BLaER1 (cell line): ENCODE results near the gene XRCC1.
"Not testable (repeated sequence)": the region's sequence is repeated elsewhere in the genome, so short reads cannot be mapped to it uniquely, and the experiment has no call there.

ENCODE experiments used
- H3K27ac ChIP-seq: shearing (Covaris generic); formaldehyde crosslinking; 2 replicates; pipeline ENCODE4 v1.8.1; 2022
- H3K27me3 ChIP-seq: shearing (Covaris generic); formaldehyde crosslinking; 2 replicates; pipeline ENCODE4 v1.8.1; 2022
- H3K36me3 ChIP-seq: shearing (Covaris generic); formaldehyde crosslinking; 2 replicates; pipeline ENCODE4 v1.8.1; 2022
- H3K4me1 ChIP-seq: shearing (Covaris generic); formaldehyde crosslinking; 2 replicates; pipeline ENCODE4 v1.8.1; 2022
- H3K4me2 ChIP-seq: shearing (Covaris generic); formaldehyde crosslinking; 2 replicates; pipeline ENCODE4 v1.8.1; 2022
- H3K4me3 ChIP-seq: shearing (Covaris generic); formaldehyde crosslinking; 2 replicates; pipeline ENCODE4 v1.8.1; 2022
- H3K9ac ChIP-seq: shearing (Covaris generic); formaldehyde crosslinking; 2 replicates; pipeline ENCODE4 v1.8.1; 2022
- H3K9me3 ChIP-seq: shearing (Covaris generic); formaldehyde crosslinking; 2 replicates; pipeline ENCODE4 v1.8.1; 2022
- H4K20me1 ChIP-seq: shearing (Covaris generic); formaldehyde crosslinking; 2 replicates; pipeline ENCODE4 v1.8.1; 2022
- Cebpa-rat ChIP-seq: shearing (Covaris generic); IDR thresholded peaks from 2 replicates; pipeline ENCODE4 v1.8.1; 2022

Gene XRCC1

DNA sequence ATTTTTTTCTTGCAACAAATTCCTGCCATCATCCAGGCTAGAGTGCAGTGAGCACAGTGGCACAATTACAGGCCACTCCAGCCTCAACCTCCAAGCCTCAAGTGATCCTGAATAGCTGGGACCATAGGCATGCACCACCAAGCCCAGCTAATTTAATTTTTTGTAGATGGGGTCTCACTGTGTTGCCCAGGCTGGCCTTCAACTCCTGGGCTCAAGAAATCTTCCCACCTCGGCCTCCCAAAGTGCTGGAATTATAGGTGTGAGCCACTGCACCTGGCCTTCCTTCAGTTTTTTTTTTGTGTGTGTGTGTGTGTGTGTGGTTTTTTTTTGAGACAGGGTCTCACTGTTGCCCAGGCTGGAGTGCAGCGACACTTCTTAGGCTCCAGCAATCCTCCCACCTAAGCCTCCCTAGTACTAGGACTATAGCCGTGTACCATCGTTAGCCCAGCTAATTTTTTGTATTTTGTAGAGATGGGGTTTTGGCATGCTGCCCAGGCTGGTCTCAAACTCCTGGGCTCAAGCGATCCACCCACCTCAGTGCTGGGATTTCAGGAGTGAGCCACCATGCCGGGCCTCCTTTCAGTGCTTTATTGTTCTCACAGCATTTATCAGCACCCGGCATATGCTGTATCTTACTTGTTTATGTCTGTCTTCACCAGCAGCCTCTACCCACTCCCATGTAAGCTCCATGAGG lies 30.7 kb upstream of the XRCC1 start:
- no peak overlapping the region for H3K9ac ChIP-seq

DNA sequence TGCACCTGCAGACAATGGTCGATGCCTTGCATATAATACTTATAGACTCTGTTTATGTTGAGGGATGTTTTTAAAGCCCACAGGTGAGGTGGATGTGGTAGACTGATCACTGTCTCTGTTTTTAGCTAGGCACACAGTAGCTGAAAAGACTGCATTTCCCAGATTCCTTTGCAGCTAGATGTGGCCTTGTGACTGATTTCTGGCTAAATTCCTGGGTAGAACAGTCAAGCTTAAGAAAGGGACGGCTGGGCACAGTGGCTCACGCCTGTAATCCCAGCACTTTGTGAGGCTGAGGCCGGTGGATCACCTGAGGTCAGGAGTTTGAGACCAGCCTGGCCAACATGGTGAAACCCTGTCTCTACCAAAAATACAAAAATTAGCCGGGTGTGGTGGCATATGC lies 25.0 kb upstream of the XRCC1 start:
- Histone ChIP-seq H3K4me1 (peaks cover 65% of the 10 kb centered on the region), H4K20me1 (peaks cover 32% of the 10 kb centered on the region; the same call in 1 of the 2 replicates), H3K36me3 (peaks cover 49% of the 10 kb centered on the region), H3K9ac (peak overlapping the region; percentile 35; the same call in 1 of the 2 replicates)
- H3K27ac ChIP-seq, H3K9me3 ChIP-seq, H3K27me3 ChIP-seq, H3K4me2 ChIP-seq, H3K4me3 ChIP-seq: not testable (repeated sequence)

More for the DNA sequence above, 30.7 kb upstream of the XRCC1 start:
- Histone ChIP-seq H3K9me3 (no peaks in the 10 kb centered on the region), H4K20me1 (peaks cover 56% of the 10 kb centered on the region), H3K27me3 (no peaks in the 10 kb centered on the region), H3K4me3 (no peak overlapping the region), H3K4me2 (peak overlapping the region; percentile 96; the same call in 1 of the 2 replicates), H3K36me3 (peaks cover 64% of the 10 kb centered on the region), H3K27ac (0 out of 2 replicates have a peak overlapping the region, but pooled peaks have one; percentile 33), H3K4me1 (peaks cover 92% of the 10 kb centered on the region)
- no peak for TF ChIP-seq Cebpa-rat

DNA sequence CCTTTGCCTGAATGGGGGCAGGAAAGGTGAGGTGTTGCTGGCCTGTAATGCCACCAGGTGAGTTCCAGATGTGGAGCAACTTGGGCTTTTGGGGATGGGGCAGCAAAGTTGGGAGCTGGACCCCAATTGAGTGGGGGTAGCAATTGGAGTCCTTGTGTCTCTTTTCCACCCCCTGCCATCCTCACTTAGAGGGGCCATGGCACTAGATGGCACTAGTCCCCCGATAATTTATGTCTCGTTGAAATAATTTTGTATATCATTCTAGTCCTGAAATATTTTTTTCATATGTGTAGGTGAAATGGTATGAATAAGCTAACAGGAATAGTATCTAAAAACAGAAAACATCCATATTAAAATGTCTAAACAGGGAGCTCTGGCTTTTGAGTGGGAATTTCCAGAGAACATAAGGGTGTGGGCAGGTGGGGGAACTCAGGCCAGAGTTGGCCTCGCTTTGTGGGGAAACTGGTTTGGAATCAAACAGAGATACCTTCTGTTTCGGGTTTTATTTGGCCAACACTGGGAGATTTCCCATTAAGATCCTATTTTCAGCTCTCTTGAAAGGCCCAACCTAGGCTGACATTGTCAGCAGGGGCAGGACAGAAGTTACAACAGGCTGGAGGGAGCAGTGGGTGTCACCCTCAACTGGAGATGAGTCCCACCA lies 24.4 kb upstream of the XRCC1 start:
- no peak overlapping the region for H3K4me3 ChIP-seq
- peaks cover 49% of the 10 kb centered on the region for H3K36me3 ChIP-seq
- H3K27me3 ChIP-seq: no peaks in the 10 kb centered on the region
- H3K4me2 ChIP-seq: no peak overlapping the region
- peaks cover 60% of the 10 kb centered on the region for H3K4me1 ChIP-seq
- H3K27ac ChIP-seq: no peak overlapping the region
- H3K9ac ChIP-seq: peak overlapping the region; percentile 35; the same call in 1 of the 2 replicates
- no peaks in the 10 kb centered on the region for H3K9me3 ChIP-seq
- H4K20me1 ChIP-seq: peaks cover 32% of the 10 kb centered on the region; the same call in 1 of the 2 replicates
- no peak for TF ChIP-seq Cebpa-rat

DNA sequence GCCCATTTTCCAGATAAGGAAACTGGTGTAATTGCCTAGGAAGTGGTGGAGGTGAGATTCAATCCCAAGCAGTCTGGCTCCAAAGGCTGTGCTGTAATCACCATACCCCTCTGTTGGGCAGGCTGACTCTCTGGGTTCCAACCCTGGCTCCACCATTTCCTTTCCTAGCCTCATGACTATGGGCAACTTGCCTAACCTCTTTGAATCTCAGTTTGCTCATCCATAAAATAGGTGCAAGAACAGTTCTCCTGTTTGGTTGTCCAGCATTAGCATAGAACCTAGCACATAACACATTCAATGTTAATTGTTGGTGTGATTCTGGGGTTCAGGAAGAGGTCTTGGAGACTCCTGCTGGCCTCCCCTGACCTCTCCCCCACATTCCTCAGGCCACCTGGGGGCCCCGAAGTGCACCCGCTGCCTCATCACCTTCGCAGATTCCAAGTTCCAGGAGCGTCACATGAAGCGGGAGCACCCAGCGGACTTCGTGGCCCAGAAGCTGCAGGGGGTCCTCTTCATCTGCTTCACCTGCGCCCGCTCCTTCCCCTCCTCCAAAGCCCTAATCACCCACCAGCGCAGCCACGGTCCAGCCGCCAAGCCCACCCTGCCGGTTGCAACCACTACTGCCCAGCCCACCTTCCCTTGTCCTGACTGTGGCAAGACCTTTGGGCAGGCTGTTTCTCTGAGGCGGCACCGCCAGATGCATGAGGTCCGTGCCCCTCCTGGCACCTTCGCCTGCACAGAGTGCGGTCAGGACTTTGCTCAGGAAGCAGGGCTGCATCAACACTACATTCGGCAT lies 23.3 kb upstream of the XRCC1 start:
- H3K9ac ChIP-seq: 0 out of 2 replicates have a peak overlapping the region, but pooled peaks have one; percentile 91
- H3K27ac ChIP-seq: no peak overlapping the region
- peaks cover 34% of the 10 kb centered on the region; the same call in 1 of the 2 replicates for H4K20me1 ChIP-seq
- H3K4me3 ChIP-seq: no peak overlapping the region
- no peaks in the 10 kb centered on the region for H3K27me3 ChIP-seq
- peaks cover 53% of the 10 kb centered on the region for H3K36me3 ChIP-seq
- no peaks in the 10 kb centered on the region for H3K9me3 ChIP-seq
- peaks cover 58% of the 10 kb centered on the region for H3K4me1 ChIP-seq
- H3K4me2 ChIP-seq: peak overlapping the region; percentile 99
- no peak for TF ChIP-seq Cebpa-rat

DNA sequence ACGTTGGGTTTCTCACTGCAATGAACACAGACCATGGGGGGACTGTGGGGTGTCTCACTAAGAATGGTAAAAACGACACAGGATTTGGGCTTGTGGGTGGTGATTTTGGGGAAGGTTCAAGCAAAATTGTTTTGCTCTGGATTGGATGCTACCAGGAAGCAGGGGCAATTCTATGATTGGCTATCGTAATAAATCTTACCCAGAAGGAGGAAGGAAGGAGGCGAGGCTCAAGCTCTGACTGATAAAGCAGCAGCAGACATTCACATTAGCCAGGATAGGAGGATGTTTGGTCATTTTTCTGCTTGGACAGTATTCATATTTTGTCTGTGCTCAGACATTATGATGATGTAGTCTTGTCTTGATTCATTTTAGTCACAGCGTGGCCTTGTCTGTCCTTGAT lies 22.5 kb upstream of the XRCC1 start:
- Histone ChIP-seq H4K20me1 (peaks cover 37% of the 10 kb centered on the region; the same call in 1 of the 2 replicates), H3K27me3 (no peaks in the 10 kb centered on the region), H3K36me3 (peaks cover 59% of the 10 kb centered on the region), H3K9ac (peak overlapping the region; percentile 91), H3K27ac (no peak overlapping the region), H3K4me2 (peak overlapping the region; percentile 99), H3K4me3 (peak overlapping the region; percentile 82), H3K9me3 (no peaks in the 10 kb centered on the region), H3K4me1 (peaks cover 51% of the 10 kb centered on the region)
- TF ChIP-seq Cebpa-rat: no peak

DNA sequence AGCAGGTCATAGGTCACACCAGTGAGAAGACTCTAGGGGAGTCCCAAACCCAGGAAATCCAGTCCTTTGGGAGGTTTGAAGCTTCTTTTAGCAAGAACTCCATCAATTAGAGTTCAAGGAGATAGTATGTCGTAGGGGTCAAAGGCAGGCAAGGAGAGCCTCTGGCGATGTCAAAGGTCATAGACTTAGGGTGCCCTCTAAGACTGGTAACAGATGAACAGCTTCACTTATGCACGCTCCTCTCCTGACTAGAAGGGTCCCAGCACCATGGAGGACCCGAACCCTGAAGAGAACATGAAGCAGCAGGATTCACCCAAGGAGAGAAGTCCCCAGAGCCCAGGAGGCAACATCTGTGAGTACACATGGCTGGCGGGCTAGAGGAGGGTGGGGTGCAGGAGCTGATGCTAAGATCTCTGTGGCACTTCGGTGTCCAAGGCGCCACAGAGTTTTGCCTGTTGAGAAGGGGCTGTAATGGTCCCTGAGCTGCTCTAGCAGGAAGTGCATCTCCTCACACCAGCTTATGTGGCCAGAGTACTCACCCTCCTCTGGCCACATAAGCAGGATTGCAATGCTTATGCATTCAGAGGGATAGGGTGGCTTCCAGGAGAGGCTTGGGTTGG lies 21.6 kb upstream of the XRCC1 start:
- H3K36me3 ChIP-seq: peaks cover 59% of the 10 kb centered on the region
- peak overlapping the region; percentile 99 for H3K4me2 ChIP-seq
- H3K4me1 ChIP-seq: peaks cover 42% of the 10 kb centered on the region
- H3K9me3 ChIP-seq: no peaks in the 10 kb centered on the region
- no peak for TF ChIP-seq Cebpa-rat
- peaks cover 46% of the 10 kb centered on the region; the same call in 1 of the 2 replicates for H4K20me1 ChIP-seq
- peak overlapping the region; percentile 82 for H3K4me3 ChIP-seq
- no peaks in the 10 kb centered on the region for H3K27me3 ChIP-seq
- H3K9ac ChIP-seq: peak overlapping the region; percentile 91
- H3K27ac ChIP-seq: peak overlapping the region; percentile 94

DNA sequence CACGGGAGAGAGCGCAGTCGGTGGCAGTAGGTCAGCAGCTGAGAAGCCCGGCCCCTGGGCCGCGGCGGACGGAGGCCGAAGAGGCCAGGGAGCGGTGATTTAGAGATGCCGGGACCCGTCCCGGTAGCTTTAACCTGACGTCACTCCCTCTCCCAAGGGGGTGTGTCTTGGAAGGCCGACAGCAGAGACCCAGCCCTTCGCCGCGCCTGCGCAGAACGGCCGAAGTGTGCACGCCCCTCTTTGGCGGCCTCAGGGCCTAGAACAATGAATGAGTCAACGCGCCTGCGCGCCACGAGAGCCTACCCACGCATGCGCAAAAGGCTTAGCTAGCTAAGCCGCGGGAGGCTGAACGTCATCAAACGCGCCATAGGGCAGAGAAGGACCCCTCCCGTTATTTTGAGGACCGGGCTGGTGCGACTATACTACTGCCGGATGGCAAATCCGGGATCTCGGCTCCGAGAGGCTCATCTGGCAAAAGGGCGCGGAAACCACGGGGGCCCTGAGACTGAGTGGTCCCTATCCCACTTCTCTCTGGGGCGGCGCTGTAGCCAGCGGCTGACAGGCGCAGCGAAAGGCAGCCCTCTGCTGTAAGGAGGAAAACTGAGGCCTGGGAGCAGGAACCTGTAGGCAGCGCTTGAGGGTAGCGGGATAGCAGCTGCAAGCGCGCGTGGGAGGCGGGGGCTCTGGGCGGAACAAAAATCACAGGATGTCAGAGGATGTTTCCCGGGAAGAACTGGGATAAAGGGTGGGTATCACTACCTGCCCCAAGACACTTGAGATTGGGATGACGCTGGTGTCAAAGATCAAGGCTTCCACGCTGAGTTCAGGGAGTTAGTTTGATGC lies 20.9 kb upstream of the XRCC1 start, which contains the start of the genes IRGQ and ZNF576:
Gene IRGQ, minus strand, starts transcription at position 136 of the 843 bp plus-strand sequence. CDS start 796 bp downstream, outside the sequence.
Gene ZNF576, plus strand, starts transcription at position 597 of the 843 bp plus-strand sequence. CDS start 514 bp downstream, outside the sequence.
- Histone ChIP-seq H3K27me3 (no peaks in the 10 kb centered on the region), H3K4me1 (peaks cover 37% of the 10 kb centered on the region), H3K4me2 (peak within 1 kb of the TSS; percentile 99), H4K20me1 (peaks cover 48% of the 10 kb centered on the region; the same call in 1 of the 2 replicates), H3K9me3 (no peaks in the 10 kb centered on the region), H3K9ac (peak within 1 kb of the TSS; percentile 91), H3K27ac (peak within 1 kb of the TSS; percentile 94), H3K4me3 (peak within 1 kb of the TSS; percentile 82), H3K36me3 (peaks cover 59% of the 10 kb centered on the region)
- no peak for TF ChIP-seq Cebpa-rat

DNA sequence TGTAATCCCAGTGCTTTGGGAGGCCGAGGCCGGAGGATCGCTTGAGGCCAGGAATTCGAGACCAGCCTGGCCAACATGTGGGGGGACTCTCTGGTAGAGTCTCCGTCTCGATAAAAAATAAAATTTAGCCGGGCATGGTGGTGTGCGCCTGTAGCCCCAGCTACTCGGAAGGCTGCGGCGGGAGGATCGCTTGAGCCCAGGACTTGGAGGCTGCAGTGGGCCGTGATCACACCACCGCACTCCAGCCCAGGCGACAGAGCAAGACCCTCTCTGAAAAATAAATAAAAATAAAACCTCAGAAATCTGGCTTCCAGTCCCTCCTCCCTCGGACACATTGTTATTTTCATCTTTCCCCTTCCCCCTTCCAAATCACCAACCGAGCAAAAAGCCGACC lies 20.3 kb upstream of the XRCC1 start:
- Histone ChIP-seq H4K20me1 (peaks cover 54% of the 10 kb centered on the region; the same call in 1 of the 2 replicates), H3K4me1 (peaks cover 40% of the 10 kb centered on the region), H3K9ac (peak overlapping the region; percentile 91), H3K36me3 (peaks cover 59% of the 10 kb centered on the region), H3K27me3 (no peaks in the 10 kb centered on the region), H3K4me2 (peak overlapping the region; percentile 98), H3K9me3 (no peaks in the 10 kb centered on the region), H3K4me3 (peak overlapping the region; percentile 82), H3K27ac (peak overlapping the region; percentile 94)
- TF ChIP-seq Cebpa-rat: no peak
